ENCODE results near the gene YWHAQ. TPM values are rescaled to one million over a fixed set of nuclear protein-coding genes. Genes with fewer than 3 reads are reported as not detected.

Gene YWHAQ
- total and polyA plus RNA-seq, 2 donors (not counting 1 experiment from before 2014, with no cell fraction given), result 68.7 to 126 TPM

DNA sequence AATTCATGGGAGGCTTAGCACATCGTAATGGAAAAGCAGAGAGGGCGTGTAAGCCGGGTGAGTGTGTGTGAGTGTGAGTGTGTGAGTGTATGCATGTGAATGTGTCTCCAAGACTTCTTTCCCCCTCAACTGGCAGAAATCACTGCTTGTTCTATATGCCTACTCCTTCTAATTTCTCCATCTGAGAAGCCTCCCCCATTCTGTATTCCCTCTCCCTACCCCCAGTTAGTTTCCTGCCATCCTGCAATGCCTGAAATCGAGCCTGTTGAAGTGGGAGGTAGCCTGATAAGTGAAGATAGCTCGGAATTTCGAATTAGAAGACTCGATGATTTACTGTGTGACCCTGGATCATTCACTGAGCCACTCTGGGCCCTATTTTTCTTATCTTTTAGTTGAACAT is 30.0 kb upstream of the YWHAQ start:
- H3K79me2 ChIP-seq (ENCODE audit: control insufficient read depth, insufficient read depth, low read length), result no peaks in the 10 kb centered on the region
- H3K9me3 Mint-ChIP-seq (ENCODE audit: insufficient read depth), result no peaks in the 10 kb centered on the region
- no CpG with 5 or more reads among the region's 7 CpGs for WGBS (ENCODE audit: insufficient coverage)
- ATAC-seq (ENCODE audit: low read depth) (no peak), DNase-seq (no peak)
- no peaks in the 10 kb centered on the region for H3K4me1 ChIP-seq (ENCODE audit: control insufficient read depth in 2 of 2, insufficient read depth in 2 of 2, low read length in 2 of 2)
- ChIA-PET CTCF (no interaction called here), POLR2A (no interaction called here)
- H3K4me1 Mint-ChIP-seq, result peaks cover 3% of the 10 kb centered on the region
- H3K4me3 ChIP-seq (ENCODE audit: control extremely low read depth in 1 of 5, extremely low read depth in 1 of 5, insufficient read depth in 1 of 5, low read depth in 2 of 5, low read length in 4 of 5), result no peak overlapping the region
- no peak overlapping the region for H3K27ac Mint-ChIP-seq
- intact Hi-C loops (cut with micrococcal nuclease), result no loop called here
- no peaks in the 10 kb centered on the region for H3K27me3 ChIP-seq (replicated peaks in 1 of 4; ENCODE audit: control extremely low read depth in 1 of 4, control insufficient read depth in 3 of 4, insufficient read depth in 4 of 4, low read length in 3 of 4)
- H4K20me1 ChIP-seq (ENCODE audit: control insufficient read depth, insufficient read depth, low read length, poor library complexity, severe bottlenecking), result no peaks in the 10 kb centered on the region
- no peak overlapping the region for H3K9ac ChIP-seq (ENCODE audit: low read length)
- H3K27me3 Mint-ChIP-seq, result peaks cover 6% of the 10 kb centered on the region
- no peaks in the 10 kb centered on the region for H3K9me3 ChIP-seq (ENCODE audit: control extremely low read depth in 1 of 3, control insufficient read depth in 2 of 3, insufficient read depth in 1 of 3, low read length in 2 of 3)
- H2AFZ ChIP-seq (ENCODE audit: insufficient read depth, low read depth, low read length, poor library complexity, severe bottlenecking), result no peak overlapping the region
- no peak overlapping the region for H3K4me3 Mint-ChIP-seq
- TF ChIP-seq EZH2 (IDR thresholded peaks at IDR 0.05; ENCODE audit: borderline replicate concordance, insufficient read depth, low read depth, low read length, poor library complexity, severe bottlenecking), result no peak
- TF ChIP-seq, protein P1, sequence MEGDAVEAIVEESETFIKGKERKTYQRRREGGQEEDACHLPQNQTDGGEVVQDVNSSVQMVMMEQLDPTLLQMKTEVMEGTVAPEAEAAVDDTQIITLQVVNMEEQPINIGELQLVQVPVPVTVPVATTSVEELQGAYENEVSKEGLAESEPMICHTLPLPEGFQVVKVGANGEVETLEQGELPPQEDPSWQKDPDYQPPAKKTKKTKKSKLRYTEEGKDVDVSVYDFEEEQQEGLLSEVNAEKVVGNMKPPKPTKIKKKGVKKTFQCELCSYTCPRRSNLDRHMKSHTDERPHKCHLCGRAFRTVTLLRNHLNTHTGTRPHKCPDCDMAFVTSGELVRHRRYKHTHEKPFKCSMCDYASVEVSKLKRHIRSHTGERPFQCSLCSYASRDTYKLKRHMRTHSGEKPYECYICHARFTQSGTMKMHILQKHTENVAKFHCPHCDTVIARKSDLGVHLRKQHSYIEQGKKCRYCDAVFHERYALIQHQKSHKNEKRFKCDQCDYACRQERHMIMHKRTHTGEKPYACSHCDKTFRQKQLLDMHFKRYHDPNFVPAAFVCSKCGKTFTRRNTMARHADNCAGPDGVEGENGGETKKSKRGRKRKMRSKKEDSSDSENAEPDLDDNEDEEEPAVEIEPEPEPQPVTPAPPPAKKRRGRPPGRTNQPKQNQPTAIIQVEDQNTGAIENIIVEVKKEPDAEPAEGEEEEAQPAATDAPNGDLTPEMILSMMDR (IDR thresholded peaks at IDR 0.05), result no peak
- H3K36me3 ChIP-seq (replicated peaks in 1 of 2; ENCODE audit: control extremely low read depth in 1 of 2, control insufficient read depth in 1 of 2, extremely low read depth in 1 of 2, insufficient read depth in 2 of 2, low read length in 1 of 2), result no peaks in the 10 kb centered on the region
- no peak overlapping the region for H3K4me2 ChIP-seq (replicated peaks; ENCODE audit: low read depth, low read length, poor library complexity, severe bottlenecking)
- H3K27ac ChIP-seq (ENCODE audit: low read length in 2 of 2), result no peak overlapping the region

DNA sequence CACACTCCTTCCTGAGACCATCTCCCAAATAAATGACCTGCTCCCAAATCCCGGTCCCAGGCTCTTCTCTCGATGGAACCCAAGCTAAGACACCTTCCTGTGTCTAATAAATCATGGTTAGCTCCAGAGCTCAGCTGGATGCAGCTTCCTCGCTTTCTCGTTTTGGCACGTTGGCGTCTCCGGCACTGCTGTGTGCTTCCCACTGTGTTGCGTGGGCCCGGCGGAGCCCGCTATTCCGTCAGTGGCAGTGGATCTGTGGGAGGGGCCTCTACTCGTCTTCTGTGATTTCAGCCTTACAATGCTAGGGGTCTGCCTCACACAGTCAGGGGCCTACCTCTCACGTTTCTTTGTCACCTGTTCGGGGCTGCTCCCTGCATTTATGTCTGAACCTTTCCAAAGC is 29.4 kb upstream of the YWHAQ start:
- CTCF ChIA-PET, result no interaction called here
- WGBS (ENCODE audit: insufficient coverage), result 95% methylated on average over 15 of the region's 15 CpGs
- Mint-ChIP-seq H3K9me3 (ENCODE audit: insufficient read depth) (no peaks in the 10 kb centered on the region), H3K4me1 (peaks cover 3% of the 10 kb centered on the region), H3K27me3 (peaks cover 6% of the 10 kb centered on the region), H3K27ac (no peak overlapping the region), H3K4me3 (no peak overlapping the region)
- Histone ChIP-seq H3K4me2 (replicated peaks; ENCODE audit: low read depth, low read length, poor library complexity, severe bottlenecking) (no peak overlapping the region), H3K4me1 (ENCODE audit: control insufficient read depth in 2 of 2, insufficient read depth in 2 of 2, low read length in 2 of 2) (no peaks in the 10 kb centered on the region), H3K27ac (ENCODE audit: low read length in 2 of 2) (no peak overlapping the region), H4K20me1 (ENCODE audit: control insufficient read depth, insufficient read depth, low read length, poor library complexity, severe bottlenecking) (no peaks in the 10 kb centered on the region), H3K9ac (ENCODE audit: low read length) (no peak overlapping the region), H3K36me3 (replicated peaks in 1 of 2; ENCODE audit: control extremely low read depth in 1 of 2, control insufficient read depth in 1 of 2, extremely low read depth in 1 of 2, insufficient read depth in 2 of 2, low read length in 1 of 2) (no peaks in the 10 kb centered on the region), H3K4me3 (ENCODE audit: control extremely low read depth in 1 of 5, extremely low read depth in 1 of 5, insufficient read depth in 1 of 5, low read depth in 2 of 5, low read length in 4 of 5) (no peak overlapping the region), H3K79me2 (ENCODE audit: control insufficient read depth, insufficient read depth, low read length) (no peaks in the 10 kb centered on the region), H3K27me3 (replicated peaks in 1 of 4; ENCODE audit: control extremely low read depth in 1 of 4, control insufficient read depth in 3 of 4, insufficient read depth in 4 of 4, low read length in 3 of 4) (no peaks in the 10 kb centered on the region), H3K9me3 (ENCODE audit: control extremely low read depth in 1 of 3, control insufficient read depth in 2 of 3, insufficient read depth in 1 of 3, low read length in 2 of 3) (no peaks in the 10 kb centered on the region), H2AFZ (ENCODE audit: insufficient read depth, low read depth, low read length, poor library complexity, severe bottlenecking) (no peak overlapping the region)
- no peak for TF ChIP-seq EZH2 (IDR thresholded peaks at IDR 0.05; ENCODE audit: borderline replicate concordance, insufficient read depth, low read depth, low read length, poor library complexity, severe bottlenecking)
- TF ChIP-seq, protein P1 (IDR thresholded peaks at IDR 0.05), result no peak
- no peak for DNase-seq
- POLR2A ChIA-PET, result no interaction called here
- no peak for ATAC-seq (ENCODE audit: low read depth)
- intact Hi-C loops (cut with micrococcal nuclease), result no loop called here

Measured in B cell (primary cell).